Pancreas (tissue), 10 donors: Measurements from ENCODE around the gene CCDC51. TPM values are rescaled to one million over a fixed set of nuclear protein-coding genes. Genes with fewer than 3 reads are reported as not detected.

Experiments used
- ATAC-seq, 4 donors: fragments of 200-7000 bp; cut with Tn5 transposase; one replicate each; pipeline versions ENCODE4 v1.8.0 to v1.9.1; 2020; ENCODE audit warnings: mild to moderate bottlenecking in 4 of 4, moderate library complexity in 4 of 4
- DNase-seq, 6 donors: peaks; one replicate each; pipeline ENCODE4 v3.0.0-alpha.2; 2020
- FAIRE-seq: peaks from 2 replicates; lab custom pipeline; 2012; peaks lifted over from hg19 to GRCh38; lab: Jason Lieb, UNC
- H3K27ac ChIP-seq, 4 donors: fragments of 200-600 bp; sonication (generic); 1 replicate in 3 of 4; 2 replicates in 1 of 4; pipeline versions ENCODE4 v1.5.0 to v1.8.0; 2020
- H3K27me3 ChIP-seq, 4 donors: fragments of 200-600 bp; one replicate each; pipeline ENCODE4 v1.8.0; 2021
- H3K36me3 ChIP-seq, 3 donors: fragments of 200-600 bp; sonication (generic) in 1 of 3; one replicate each; pipeline versions ENCODE4 v1.5.0 to v1.8.0; 2020 to 2021
- H3K4me1 ChIP-seq, 3 donors: fragments of 200-600 bp; one replicate each; pipeline ENCODE4 v1.8.0; 2021
- H3K4me3 ChIP-seq, 4 donors: fragments of 200-600 bp; sonication (generic) in 2 of 4; one replicate each; pipeline versions ENCODE4 v1.5.0 to v1.8.0; 2020 to 2021
- H3K9me3 ChIP-seq, 4 donors: fragments of 200-600 bp; one replicate each; pipeline ENCODE4 v1.8.0; 2021
- CTCF ChIP-seq, 4 donors: fragments of 200-600 bp; sonication (generic) in 3 of 4; IDR thresholded peaks; one replicate each; pipeline versions ENCODE4 v1.5.0 to v1.8.0; 2021; ENCODE audit warnings: antibody characterized with exemption in 4 of 4
- WGBS, 2 donors: extraction: QIAGEN DNeasy Blood & Tissue Kit; methylation state at CpG; one replicate each; pipeline ENCODE4 v1.1.7; 2013; 5-methylcytosine and 5-hydroxymethylcytosine counted together
- intact Hi-C, 3 donors: fragments of 100-400 bp; cut with DNase I; formaldehyde crosslinking; loops; one replicate each; pipeline versions ENCODE4 v1.11.1 to v1.14.2; 2022
- polyA plus RNA-seq, 2 donors: library from polyadenylated mRNA; stranded (reverse); fragments of 200-250 nt; gene quantifications; one replicate each; pipeline ENCODE4 v1.2.3, GENCODE V29; 2013
- total RNA-seq, 6 donors: library from RNA; stranded (reverse); fragmentation: NEBNext Ultra II Directional in 4 of 6; extraction: Animal tissue kit (Norgen Biotek cat#: 25700) in 4 of 6; gene quantifications; one replicate each; pipeline versions ENCODE4 v1.2.1 to v1.2.4, GENCODE V29; 2021 to 2023
- donor health status: healthy with polysubstance abuse.
- donor health status: DM: no; HTN: no; CAD: no; lungs with moderate emphysema.
- donor health status: DM: no; HTN: no; CAD: no.
- donor health status: control.
- donor health status: control.
- donor health status: Bipolar disorder and iron deficiency.
- donor health status: DM: yes; HTN: yes; CAD: no.
- donor health status: DM: no; HTN: no; CAD: no.
- donor health status: DM: no; HTN: no; CAD: no.
- donor health status: DM: yes; HTN: yes; CAD: no.

The CCDC51 gene
- total and polyA plus RNA-seq, 8 donors, result 1.6 to 5.8 (median 3.3) TPM

DNA sequence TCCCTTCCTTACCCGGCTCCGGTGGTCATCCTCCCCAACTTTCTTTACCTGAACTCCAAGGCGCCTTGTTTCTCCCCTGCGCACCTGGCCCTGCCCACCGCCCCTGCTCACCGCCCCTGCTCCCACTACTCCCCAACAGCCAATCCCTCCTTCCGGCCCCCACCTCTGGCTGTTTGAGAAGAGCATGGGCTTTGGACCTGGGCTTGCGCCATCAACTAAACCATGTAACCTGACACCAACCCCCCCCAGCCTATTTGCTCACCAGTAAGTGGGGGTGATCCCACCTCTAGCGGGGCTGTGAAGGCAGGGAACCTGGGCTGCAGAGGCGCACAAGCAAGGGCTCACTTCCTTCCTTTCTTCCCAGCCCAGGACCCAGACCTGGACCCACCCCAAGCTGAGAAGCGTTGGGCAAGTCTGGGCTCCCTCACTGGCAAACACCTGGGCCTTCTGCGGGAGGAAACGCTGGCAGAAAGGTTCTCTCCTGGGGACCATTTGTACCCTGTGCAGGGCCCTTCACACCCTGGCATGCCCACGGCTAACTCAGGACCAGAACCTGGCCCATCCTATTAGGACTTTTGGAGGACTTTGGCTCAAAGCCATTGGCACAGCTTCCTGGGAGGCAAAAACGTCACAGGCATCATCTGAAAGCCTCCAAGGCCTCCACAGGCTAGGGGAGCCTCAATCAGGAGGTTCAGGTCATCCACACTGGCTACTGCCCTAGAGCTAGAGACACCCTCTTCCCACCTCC is 9.8 kb downstream of the CCDC51 start, which contains the start of gene PLXNB1:
PLXNB1 (minus strand) TSS at position 127 of the 748 bp plus-strand sequence. CDS start 5,475 bp downstream, outside the sequence.
- intact Hi-C loops, result loop anchor here in 1 of 3 donors (10.0 kb wide), 1 partner anchor 155 kb away; no protein-coding TSS in a partner anchor
- peak within 1 kb of the TSS; percentile 90 to 95 (median 93) for H3K27ac ChIP-seq

DNA sequence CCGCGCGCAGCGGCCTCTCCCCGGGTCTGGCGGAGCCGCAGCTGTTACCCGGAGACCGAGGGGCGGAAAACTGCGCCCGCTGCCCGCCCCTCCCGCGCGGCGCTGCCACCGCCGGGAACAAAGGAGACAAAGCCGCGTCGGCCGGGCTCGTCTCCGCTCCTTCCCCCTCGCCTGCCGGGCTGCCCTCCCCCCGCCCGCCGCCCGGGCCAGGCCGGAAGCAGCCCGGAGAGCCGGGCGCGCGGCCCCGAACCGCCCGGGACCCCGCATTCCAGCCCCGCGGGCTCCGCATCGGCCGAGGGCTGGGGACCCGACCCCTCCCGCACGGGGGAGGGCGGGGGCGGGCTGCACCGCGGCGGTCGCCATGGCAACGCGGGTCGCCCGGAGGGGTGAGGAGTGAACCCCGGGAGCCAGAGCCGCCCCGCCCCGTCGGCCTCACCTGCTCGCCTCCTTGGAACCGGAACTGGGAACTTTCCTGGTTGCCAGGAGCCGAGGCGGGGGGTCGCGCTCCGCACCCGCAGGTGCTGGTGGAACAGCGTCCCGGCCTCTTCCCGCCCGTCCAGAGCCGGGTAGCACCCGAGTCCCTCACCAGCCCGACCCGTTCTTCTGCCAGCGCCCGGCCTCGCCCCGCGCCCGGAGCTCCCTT is 10.5 kb downstream of the CCDC51 start:
- ATAC-seq, result peak; percentile 61 to 68 (median 65)
- DNase-seq, result peak; percentile 79 to 94 (median 86)
- Histone ChIP-seq H3K27me3 (no peaks in the 10 kb centered on the region), H3K4me3 (peak overlapping the region; percentile 68 to 87 (median 85)), H3K4me1 (peaks cover 3 to 17% (median 9%) of the 10 kb centered on the region in 3 donors), H3K27ac (peak overlapping the region; percentile 90 to 95 (median 93)), H3K9me3 (no peaks in the 10 kb centered on the region), H3K36me3 (peaks cover 0 to 4% (median 0%) of the 10 kb centered on the region in 3 donors)
- intact Hi-C loops, result no loop called here
- no peak for TF ChIP-seq CTCF (IDR thresholded peaks at IDR 0.05)
- 1% methylated on average over 42 to 86 of the region's 86 CpGs for WGBS, 2 donors
- FAIRE-seq, result no peak

More for the DNA sequence above, 9.8 kb downstream of the CCDC51 start, which contains the start of gene PLXNB1:
- Histone ChIP-seq H3K27me3 (no peaks in the 10 kb centered on the region), H3K4me3 (peak within 1 kb of the TSS; percentile 68 to 87 (median 85)), H3K9me3 (no peaks in the 10 kb centered on the region), H3K4me1 (peaks cover 3 to 17% (median 9%) of the 10 kb centered on the region in 3 donors), H3K36me3 (peaks cover 0 to 4% (median 0%) of the 10 kb centered on the region in 3 donors)
- no peak for TF ChIP-seq CTCF (IDR thresholded peaks at IDR 0.05)
- 4 to 5% methylated on average over 11 to 15 of the region's 15 CpGs for WGBS, 2 donors
- peak; percentile 53 to 75 (median 70) for ATAC-seq
- no peak for FAIRE-seq
- DNase-seq, result peak; percentile 71 to 88 (median 84)

GRCh38 chr3:48428572-48429316 is 11.2 kb downstream of the CCDC51 start:
- peak; percentile 70 to 90 (median 77) for DNase-seq

More at GRCh38 chr3:48428572-48429316, 11.2 kb downstream of the CCDC51 start:
- FAIRE-seq, result no peak
- H3K27me3 ChIP-seq, result no peaks in the 10 kb centered on the region
- WGBS, 2 donors, result 1 to 2% methylated on average over 54 to 60 of the region's 60 CpGs
- no peak for TF ChIP-seq CTCF (IDR thresholded peaks at IDR 0.05)
- H3K4me1 ChIP-seq, result peaks cover 3 to 17% (median 9%) of the 10 kb centered on the region in 3 donors
- peak overlapping the region; percentile 90 to 95 (median 93) for H3K27ac ChIP-seq
- ATAC-seq, result peak; percentile 51 to 75 (median 73)
- H3K9me3 ChIP-seq, result no peaks in the 10 kb centered on the region
- peaks cover 0 to 5% (median 0%) of the 10 kb centered on the region in 3 donors for H3K36me3 ChIP-seq
- peak overlapping the region; percentile 68 to 87 (median 85) for H3K4me3 ChIP-seq
- intact Hi-C loops, result no loop called here
